ENCODE data around the gene CCR5AS.

DNA sequence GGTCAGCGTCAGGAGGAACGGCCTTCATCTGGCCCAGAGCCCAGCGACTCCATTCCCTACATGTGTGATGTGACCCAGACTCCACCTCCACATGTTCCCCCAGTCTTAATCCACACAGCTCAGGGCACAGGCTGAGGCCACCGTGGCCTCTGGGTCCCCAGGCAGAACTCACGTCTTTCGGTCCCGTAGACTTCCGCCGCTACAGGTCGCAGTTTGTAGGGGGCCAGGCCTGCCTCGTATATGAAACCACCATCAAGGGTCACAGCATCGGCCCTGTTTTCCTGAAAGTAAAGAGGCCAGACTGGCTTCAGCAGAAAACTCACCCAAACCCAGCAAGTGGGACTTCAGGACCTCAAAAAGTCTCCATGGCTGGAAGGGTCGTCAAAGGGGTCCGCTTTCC, 49.3 kb upstream of the CCR5AS start:
- TF ChIP-seq, protein P1, sequence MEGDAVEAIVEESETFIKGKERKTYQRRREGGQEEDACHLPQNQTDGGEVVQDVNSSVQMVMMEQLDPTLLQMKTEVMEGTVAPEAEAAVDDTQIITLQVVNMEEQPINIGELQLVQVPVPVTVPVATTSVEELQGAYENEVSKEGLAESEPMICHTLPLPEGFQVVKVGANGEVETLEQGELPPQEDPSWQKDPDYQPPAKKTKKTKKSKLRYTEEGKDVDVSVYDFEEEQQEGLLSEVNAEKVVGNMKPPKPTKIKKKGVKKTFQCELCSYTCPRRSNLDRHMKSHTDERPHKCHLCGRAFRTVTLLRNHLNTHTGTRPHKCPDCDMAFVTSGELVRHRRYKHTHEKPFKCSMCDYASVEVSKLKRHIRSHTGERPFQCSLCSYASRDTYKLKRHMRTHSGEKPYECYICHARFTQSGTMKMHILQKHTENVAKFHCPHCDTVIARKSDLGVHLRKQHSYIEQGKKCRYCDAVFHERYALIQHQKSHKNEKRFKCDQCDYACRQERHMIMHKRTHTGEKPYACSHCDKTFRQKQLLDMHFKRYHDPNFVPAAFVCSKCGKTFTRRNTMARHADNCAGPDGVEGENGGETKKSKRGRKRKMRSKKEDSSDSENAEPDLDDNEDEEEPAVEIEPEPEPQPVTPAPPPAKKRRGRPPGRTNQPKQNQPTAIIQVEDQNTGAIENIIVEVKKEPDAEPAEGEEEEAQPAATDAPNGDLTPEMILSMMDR (IDR thresholded peaks at IDR 0.05) = no peak
- TF ChIP-seq ZFX (IDR thresholded peaks at IDR 0.05; ENCODE audit: borderline replicate concordance) = no peak

Data from 22Rv1 (cell line).